ENCODE results near the gene RCAN2.

Gene RCAN2

GRCh38 chr6:46331461-46331860 lies 159.8 kb downstream of the RCAN2 start:
- DNase-seq, result no peak

GRCh38 chr6:46329568-46329967 lies 161.7 kb downstream of the RCAN2 start:
- DNase-seq, result no peak

- no peak for DNase-seq
These were observed 163.5 kb downstream of the RCAN2 start for GRCh38 chr6:46327779-46328178.

- peak; percentile 26 to 44 for DNase-seq
These were observed 165.4 kb downstream of the RCAN2 start for GRCh38 chr6:46325561-46326530.

GRCh38 chr6:46324706-46325105 lies 166.5 kb downstream of the RCAN2 start:
- DNase-seq, result no peak

GRCh38 chr6:46323966-46324622 lies 167.2 kb downstream of the RCAN2 start:
- no peak for DNase-seq

- no peak for DNase-seq
These were observed 167.8 kb downstream of the RCAN2 start for GRCh38 chr6:46323312-46323965.

- no peak for DNase-seq
These were observed 170.7 kb downstream of the RCAN2 start for GRCh38 chr6:46320505-46320904.

GRCh38 chr6:46315589-46315988 lies 175.7 kb downstream of the RCAN2 start:
- no peak for DNase-seq

- no peak for DNase-seq
These were observed 178.6 kb downstream of the RCAN2 start for GRCh38 chr6:46312654-46313053.

- no peak for DNase-seq
These were observed 181.1 kb downstream of the RCAN2 start for GRCh38 chr6:46310196-46310595.

- DNase-seq, result no peak
These were observed 184.8 kb downstream of the RCAN2 start for GRCh38 chr6:46306431-46306830.

- DNase-seq, result no peak
These were observed 185.4 kb downstream of the RCAN2 start for GRCh38 chr6:46305833-46306232.

- DNase-seq, result no peak
These were observed 186.0 kb downstream of the RCAN2 start for GRCh38 chr6:46305236-46305635.

GRCh38 chr6:46302816-46303215 lies 188.4 kb downstream of the RCAN2 start:
- no peak for DNase-seq

GRCh38 chr6:46302176-46302575 lies 189.1 kb downstream of the RCAN2 start:
- DNase-seq, result no peak

GRCh38 chr6:46299253-46299652 lies 192.0 kb downstream of the RCAN2 start:
- no peak for DNase-seq

- no peak for DNase-seq
These were observed 194.7 kb downstream of the RCAN2 start for GRCh38 chr6:46296586-46296985.

GRCh38 chr6:46293641-46294316 lies 197.5 kb downstream of the RCAN2 start:
- no peak for DNase-seq

GRCh38 chr6:46291880-46292279 lies 199.4 kb downstream of the RCAN2 start:
- DNase-seq, result no peak

- no peak for DNase-seq
These were observed 200.0 kb downstream of the RCAN2 start for GRCh38 chr6:46291275-46291633.

- DNase-seq, result no peak
These were observed 200.6 kb downstream of the RCAN2 start for GRCh38 chr6:46290421-46291274.
